ENCODE measurements around the gene DCAF4L1.

The DCAF4L1 gene

GRCh38 chr4:41998019-41998418 lies 16.5 kb downstream of the DCAF4L1 start:
- DNase-seq (ENCODE audit: low read depth, low spot score), result no peak
- TF ChIP-seq YY1 (IDR thresholded peaks at IDR 0.05; ENCODE audit: insufficient read depth, insufficient read length) (no peak), SUZ12 (IDR thresholded peaks at IDR 0.05; ENCODE audit: extremely low read depth, insufficient read depth, insufficient read length) (no peak), ZNF274 (IDR thresholded peaks at IDR 0.05; ENCODE audit: low read depth, low read length) (no peak)
- Histone ChIP-seq H3K9me3 (ENCODE audit: insufficient read depth, low read length) (no peaks in the 10 kb centered on the region), H3K27me3 (ENCODE audit: insufficient read depth, insufficient read length) (no peaks in the 10 kb centered on the region), H3K4me3 (ENCODE audit: insufficient read length, low read depth) (no peak overlapping the region), H3K4me1 (ENCODE audit: insufficient read depth, insufficient read length) (no peaks in the 10 kb centered on the region), H3K9ac (ENCODE audit: insufficient read length, low read depth) (no peak overlapping the region), H3K36me3 (ENCODE audit: insufficient read depth, insufficient read length, low read length) (peaks cover 10% of the 10 kb centered on the region)

GRCh38 chr4:41999321-41999720 lies 17.8 kb downstream of the DCAF4L1 start:
- TF ChIP-seq ZNF274 (IDR thresholded peaks at IDR 0.05; ENCODE audit: low read depth, low read length) (no peak), YY1 (IDR thresholded peaks at IDR 0.05; ENCODE audit: insufficient read depth, insufficient read length) (no peak), SUZ12 (IDR thresholded peaks at IDR 0.05; ENCODE audit: extremely low read depth, insufficient read depth, insufficient read length) (no peak)
- Histone ChIP-seq H3K4me1 (ENCODE audit: insufficient read depth, insufficient read length) (no peaks in the 10 kb centered on the region), H3K36me3 (ENCODE audit: insufficient read depth, insufficient read length, low read length) (peaks cover 10% of the 10 kb centered on the region), H3K27me3 (ENCODE audit: insufficient read depth, insufficient read length) (no peaks in the 10 kb centered on the region), H3K9ac (ENCODE audit: insufficient read length, low read depth) (no peak overlapping the region), H3K4me3 (ENCODE audit: insufficient read length, low read depth) (no peak overlapping the region), H3K9me3 (ENCODE audit: insufficient read depth, low read length) (no peaks in the 10 kb centered on the region)
- DNase-seq (ENCODE audit: low read depth, low spot score), result no peak

GRCh38 chr4:42008011-42008786 lies 26.6 kb downstream of the DCAF4L1 start:
- TF ChIP-seq ZNF274 (IDR thresholded peaks at IDR 0.05; ENCODE audit: low read depth, low read length) (no peak), YY1 (IDR thresholded peaks at IDR 0.05; ENCODE audit: insufficient read depth, insufficient read length) (no peak), SUZ12 (IDR thresholded peaks at IDR 0.05; ENCODE audit: extremely low read depth, insufficient read depth, insufficient read length) (no peak)
- H3K4me1 ChIP-seq (ENCODE audit: insufficient read depth, insufficient read length), result no peaks in the 10 kb centered on the region

GRCh38 chr4:42015438-42015837 lies 33.9 kb downstream of the DCAF4L1 start:
- H3K27me3 ChIP-seq (ENCODE audit: insufficient read depth, insufficient read length), result no peaks in the 10 kb centered on the region
- no peak overlapping the region for H3K9ac ChIP-seq (ENCODE audit: insufficient read length, low read depth)
- DNase-seq (ENCODE audit: low read depth, low spot score), result no peak
- TF ChIP-seq ZNF274 (IDR thresholded peaks at IDR 0.05; ENCODE audit: low read depth, low read length) (no peak), YY1 (IDR thresholded peaks at IDR 0.05; ENCODE audit: insufficient read depth, insufficient read length) (no peak), SUZ12 (IDR thresholded peaks at IDR 0.05; ENCODE audit: extremely low read depth, insufficient read depth, insufficient read length) (no peak)
- H3K4me1 ChIP-seq (ENCODE audit: insufficient read depth, insufficient read length), result no peaks in the 10 kb centered on the region
- H3K36me3 ChIP-seq (ENCODE audit: insufficient read depth, insufficient read length, low read length), result peaks cover 7% of the 10 kb centered on the region
- no peak overlapping the region for H3K4me3 ChIP-seq (ENCODE audit: insufficient read length, low read depth)
- no peaks in the 10 kb centered on the region for H3K9me3 ChIP-seq (ENCODE audit: insufficient read depth, low read length)

More at GRCh38 chr4:42008011-42008786, 26.6 kb downstream of the DCAF4L1 start:
- H3K4me3 ChIP-seq (ENCODE audit: insufficient read length, low read depth), result no peak overlapping the region
- no peaks in the 10 kb centered on the region for H3K9me3 ChIP-seq (ENCODE audit: insufficient read depth, low read length)
- no peak overlapping the region for H3K9ac ChIP-seq (ENCODE audit: insufficient read length, low read depth)
- peaks cover 9% of the 10 kb centered on the region for H3K36me3 ChIP-seq (ENCODE audit: insufficient read depth, insufficient read length, low read length)
- H3K27me3 ChIP-seq (ENCODE audit: insufficient read depth, insufficient read length), result no peaks in the 10 kb centered on the region
- no peak for DNase-seq (ENCODE audit: low read depth, low spot score)

GRCh38 chr4:42018451-42018850 lies 36.9 kb downstream of the DCAF4L1 start:
- no peak overlapping the region for H3K9ac ChIP-seq (ENCODE audit: insufficient read length, low read depth)
- no peak for DNase-seq (ENCODE audit: low read depth, low spot score)
- H3K4me3 ChIP-seq (ENCODE audit: insufficient read length, low read depth), result no peak overlapping the region
- no peaks in the 10 kb centered on the region for H3K4me1 ChIP-seq (ENCODE audit: insufficient read depth, insufficient read length)
- TF ChIP-seq ZNF274 (IDR thresholded peaks at IDR 0.05; ENCODE audit: low read depth, low read length) (no peak), YY1 (IDR thresholded peaks at IDR 0.05; ENCODE audit: insufficient read depth, insufficient read length) (no peak), SUZ12 (IDR thresholded peaks at IDR 0.05; ENCODE audit: extremely low read depth, insufficient read depth, insufficient read length) (no peak)
- no peaks in the 10 kb centered on the region for H3K9me3 ChIP-seq (ENCODE audit: insufficient read depth, low read length)
- no peaks in the 10 kb centered on the region for H3K27me3 ChIP-seq (ENCODE audit: insufficient read depth, insufficient read length)
- peaks cover 16% of the 10 kb centered on the region for H3K36me3 ChIP-seq (ENCODE audit: insufficient read depth, insufficient read length, low read length)
